Stimulated activated naive CD4-positive, alpha-beta T cell treated with Interleukin-2 at 50 U/mL for 16 hours (primary cell): ENCODE data around the gene PTPRU.

Source experiments
- DNase-seq: peaks from one replicate; lab custom pipeline; 2025; lab: John Stamatoyannopoulos, UW

Gene PTPRU

DNA sequence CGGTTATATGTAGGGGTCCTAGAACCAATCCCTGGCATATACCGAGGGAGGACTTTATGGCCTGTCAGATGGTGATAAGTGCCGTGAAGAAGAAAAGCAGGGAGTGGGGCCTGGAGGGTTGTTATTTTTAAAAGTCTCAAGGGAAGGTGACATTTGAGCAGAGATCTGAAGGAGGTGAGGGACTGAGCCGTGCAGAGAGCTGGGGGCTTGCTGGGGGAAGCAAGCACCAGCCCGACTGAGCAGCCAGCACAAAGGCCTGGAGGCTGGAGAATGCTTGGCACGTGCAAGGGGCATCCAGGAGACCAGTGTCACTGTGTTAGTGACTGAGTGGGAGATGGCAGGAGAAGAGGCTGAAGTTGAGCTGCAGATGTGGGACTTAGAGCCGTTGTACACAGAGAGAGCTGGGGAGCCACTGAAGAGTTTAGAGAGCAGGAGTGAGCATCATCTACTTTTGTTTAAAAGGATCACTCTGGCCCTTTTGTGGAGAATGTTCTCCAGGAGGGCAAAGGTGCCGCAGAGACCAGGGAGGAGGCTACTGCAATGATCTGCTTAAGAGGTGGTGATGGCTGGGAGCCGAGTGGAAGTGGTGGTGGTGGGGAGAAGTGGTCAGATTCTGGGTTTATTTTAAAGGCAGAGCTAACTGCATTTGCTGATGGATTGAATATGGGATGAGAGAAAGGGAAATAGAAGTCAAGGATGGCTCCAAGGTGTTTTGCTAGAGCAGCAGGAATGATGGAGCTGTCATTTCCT lies 31.2 kb downstream of the PTPRU start:
- no peak for DNase-seq

DNA sequence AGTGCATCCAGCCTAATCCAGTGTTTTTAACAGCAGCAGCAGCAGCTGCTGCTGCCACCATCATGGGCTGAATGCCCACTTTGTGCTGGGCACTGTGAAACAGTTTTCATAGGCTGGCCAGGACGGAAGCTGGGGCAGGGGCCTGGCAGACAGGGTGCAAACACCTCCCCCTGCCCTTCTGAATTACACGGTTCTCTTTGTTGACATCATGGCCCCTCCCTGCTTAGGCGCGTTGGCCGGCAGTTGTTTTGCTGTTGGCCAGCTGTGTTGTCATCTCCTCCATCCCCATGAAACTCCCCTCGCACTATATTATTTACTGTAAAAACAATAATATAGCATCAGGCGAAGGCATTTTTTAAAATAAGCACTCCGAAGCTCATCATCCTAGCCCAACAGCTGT lies 33.1 kb downstream of the PTPRU start:
- DNase-seq: no peak

- DNase-seq: no peak
Observed at GRCh38 chr1:29270929-29271521, 34.7 kb downstream of the PTPRU start.

DNA sequence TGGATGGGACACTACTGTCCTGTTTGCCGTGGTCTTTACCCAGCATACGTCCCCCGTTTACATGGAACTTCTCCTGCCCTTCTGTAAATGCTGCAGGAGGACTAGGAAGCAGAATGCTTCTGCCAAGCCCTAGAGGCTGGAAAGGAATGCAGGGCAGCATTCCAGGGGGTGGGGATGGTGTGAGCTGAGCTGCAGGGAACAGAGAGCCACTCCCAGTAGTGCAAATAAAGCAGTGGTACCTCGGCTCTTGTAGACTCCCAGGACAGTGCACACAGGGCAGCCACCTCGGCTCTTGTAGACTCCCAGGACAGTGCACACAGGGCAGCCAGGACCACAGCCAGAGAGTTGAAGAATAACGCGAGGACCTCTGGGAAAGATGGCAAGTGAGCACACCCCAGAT lies 35.4 kb downstream of the PTPRU start:
- no peak for DNase-seq

- no peak for DNase-seq
Observed at GRCh38 chr1:29272147-29272907, 36.0 kb downstream of the PTPRU start.

- no peak for DNase-seq
Observed at GRCh38 chr1:29275435-29275834, 39.1 kb downstream of the PTPRU start.

- DNase-seq: no peak
Observed at GRCh38 chr1:29278124-29278523, 41.8 kb downstream of the PTPRU start.

DNA sequence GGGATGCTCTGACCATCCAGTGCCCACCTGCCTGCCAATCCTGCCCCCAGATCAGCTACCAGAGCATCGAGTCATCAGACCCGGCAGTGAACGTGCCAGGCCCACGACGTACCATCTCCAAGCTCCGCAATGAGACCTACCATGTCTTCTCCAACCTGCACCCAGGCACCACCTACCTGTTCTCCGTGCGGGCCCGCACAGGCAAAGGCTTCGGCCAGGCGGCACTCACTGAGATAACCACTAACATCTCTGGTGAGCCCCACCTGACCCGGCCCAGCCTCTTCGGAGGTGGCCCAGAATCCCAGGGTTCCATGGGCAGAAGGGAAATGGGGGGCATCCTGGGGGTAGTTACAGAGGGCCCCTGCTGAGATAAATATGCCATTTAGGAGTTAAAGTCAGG lies 43.1 kb downstream of the PTPRU start:
- no peak for DNase-seq

- no peak for DNase-seq
Observed at GRCh38 chr1:29279951-29280391, 43.6 kb downstream of the PTPRU start.

DNA sequence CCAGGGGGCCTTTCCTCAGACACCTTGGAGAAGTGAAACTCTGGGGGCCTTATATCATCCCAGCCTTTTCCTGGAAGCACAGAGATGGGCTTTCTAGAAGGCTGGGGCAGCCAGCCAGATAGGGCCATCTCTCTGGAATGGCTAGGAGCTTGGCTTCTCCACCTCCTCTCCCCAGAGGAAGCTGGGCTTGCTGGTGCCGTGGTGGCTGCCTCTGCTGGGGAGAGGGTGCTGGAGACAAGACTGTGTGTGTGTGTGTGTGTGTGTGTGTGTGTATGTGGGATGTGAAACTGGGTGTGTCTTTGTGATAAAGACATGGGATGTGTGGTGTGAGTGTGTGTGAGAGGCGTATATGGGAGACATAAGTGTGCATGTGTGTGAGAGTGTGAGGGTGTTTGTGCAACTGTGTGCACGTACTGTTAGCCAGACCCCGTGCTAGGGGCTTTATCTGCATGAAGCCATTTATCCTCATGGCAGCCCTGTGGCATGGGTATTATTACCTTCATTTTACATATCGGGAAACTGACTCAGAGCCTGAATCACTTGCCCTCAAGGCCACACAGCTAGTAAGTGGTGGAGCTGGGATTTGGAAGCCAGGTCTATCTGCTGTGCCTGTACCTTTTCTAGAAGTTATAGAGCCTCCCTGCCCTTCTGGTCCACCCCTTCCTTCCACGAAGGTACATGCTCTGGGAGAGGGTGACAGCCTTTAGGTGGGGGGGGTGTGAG lies 44.2 kb downstream of the PTPRU start:
- no peak for DNase-seq

- DNase-seq: no peak
Observed at GRCh38 chr1:29281571-29281970, 45.2 kb downstream of the PTPRU start.

GRCh38 chr1:29282135-29282923 lies 46.0 kb downstream of the PTPRU start:
- no peak for DNase-seq

DNA sequence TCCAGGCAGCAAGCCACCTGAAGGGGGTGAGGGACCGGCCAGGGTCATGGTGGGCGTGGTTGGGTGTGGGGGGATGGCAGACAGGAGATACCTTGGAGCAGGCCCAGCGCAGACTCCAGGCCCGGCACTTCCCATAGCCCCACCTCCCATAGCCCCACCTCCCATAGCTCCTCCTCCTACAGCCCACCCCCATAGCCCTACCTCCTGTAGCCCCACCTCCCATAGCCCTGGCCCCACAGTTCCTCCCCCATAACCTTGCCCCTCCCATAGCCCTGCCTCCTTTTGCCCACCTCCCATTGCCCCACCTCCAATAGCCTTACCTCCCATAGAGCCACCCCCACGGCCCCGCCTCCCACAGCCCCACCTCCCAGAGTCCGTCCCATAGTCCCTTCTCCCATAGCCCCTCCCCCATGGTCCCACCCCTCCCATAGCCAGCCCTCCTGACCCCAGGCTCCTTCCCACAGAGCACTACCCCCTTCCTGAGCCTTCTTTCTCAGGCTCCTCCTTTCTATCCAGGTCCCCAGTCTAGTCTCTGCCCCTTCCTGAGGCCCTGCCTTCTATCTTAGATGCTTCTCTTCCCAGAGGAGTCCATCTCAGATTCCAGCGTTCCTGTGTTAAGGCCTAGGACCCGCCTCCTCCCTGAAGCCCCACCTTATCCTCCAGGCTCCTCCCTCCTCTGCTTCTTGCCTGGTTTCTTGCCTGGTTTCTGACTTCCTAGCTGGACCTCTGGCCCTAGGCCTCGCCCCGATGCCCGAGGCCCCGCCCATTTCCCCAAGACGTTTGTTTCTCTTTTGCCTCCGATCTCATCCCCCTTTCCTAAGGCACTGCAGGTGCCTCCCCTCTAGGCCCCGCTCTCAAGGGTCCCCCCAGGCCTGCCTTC lies 46.8 kb downstream of the PTPRU start:
- no peak for DNase-seq

DNA sequence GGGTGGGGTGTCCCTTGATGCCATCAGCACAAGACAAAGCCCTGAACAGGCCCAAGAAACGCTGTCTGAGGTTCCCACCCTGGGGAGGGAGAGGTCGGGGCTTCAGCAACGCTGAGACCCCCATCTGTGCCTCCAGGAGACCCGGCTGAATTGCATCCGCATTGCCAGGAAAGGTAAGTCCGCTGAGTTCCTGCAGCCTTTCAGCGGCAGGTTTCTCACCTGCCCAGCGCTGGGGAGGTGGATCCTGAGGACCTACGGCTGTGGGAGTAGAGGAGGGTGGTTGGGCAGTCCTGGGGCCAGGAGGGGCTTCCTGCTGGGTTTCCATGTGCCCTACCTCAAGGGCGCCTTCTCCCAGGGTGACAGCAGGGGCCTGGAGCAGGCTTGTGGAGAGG lies 47.5 kb downstream of the PTPRU start:
- DNase-seq: no peak

DNA sequence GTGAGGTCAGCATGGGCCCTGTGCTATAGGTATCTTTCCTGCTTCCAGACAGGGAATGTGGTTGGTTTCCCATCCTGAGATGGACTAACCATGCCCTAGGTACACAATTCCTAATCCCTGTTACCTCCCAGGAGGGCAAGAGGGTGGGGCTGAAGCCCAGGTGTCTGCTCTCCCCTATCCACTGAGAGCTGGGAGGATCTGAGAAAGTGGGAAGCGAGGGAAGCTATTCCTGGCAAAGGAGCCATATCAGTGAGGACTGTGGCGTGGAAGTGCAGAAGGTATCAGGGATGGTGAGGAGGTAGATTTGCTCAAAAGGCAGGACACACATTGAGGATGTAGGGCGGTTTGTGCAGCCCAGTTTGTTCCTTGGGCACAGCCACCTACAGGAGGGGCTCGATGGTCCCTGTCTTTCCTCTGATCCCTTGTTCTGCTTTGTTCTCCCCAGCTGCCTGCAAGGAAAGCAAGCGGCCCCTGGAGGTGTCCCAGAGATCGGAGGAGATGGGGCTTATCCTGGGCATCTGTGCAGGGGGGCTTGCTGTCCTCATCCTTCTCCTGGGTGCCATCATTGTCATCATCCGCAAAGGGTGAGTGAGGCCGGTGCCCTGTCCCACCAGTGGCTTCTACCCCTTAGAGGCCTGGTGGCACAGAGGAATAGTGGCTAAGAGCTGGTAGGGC lies 48.1 kb downstream of the PTPRU start:
- no peak for DNase-seq

GRCh38 chr1:29284961-29285560 lies 48.7 kb downstream of the PTPRU start:
- DNase-seq: no peak

GRCh38 chr1:29285771-29286170 lies 49.4 kb downstream of the PTPRU start:
- no peak for DNase-seq

DNA sequence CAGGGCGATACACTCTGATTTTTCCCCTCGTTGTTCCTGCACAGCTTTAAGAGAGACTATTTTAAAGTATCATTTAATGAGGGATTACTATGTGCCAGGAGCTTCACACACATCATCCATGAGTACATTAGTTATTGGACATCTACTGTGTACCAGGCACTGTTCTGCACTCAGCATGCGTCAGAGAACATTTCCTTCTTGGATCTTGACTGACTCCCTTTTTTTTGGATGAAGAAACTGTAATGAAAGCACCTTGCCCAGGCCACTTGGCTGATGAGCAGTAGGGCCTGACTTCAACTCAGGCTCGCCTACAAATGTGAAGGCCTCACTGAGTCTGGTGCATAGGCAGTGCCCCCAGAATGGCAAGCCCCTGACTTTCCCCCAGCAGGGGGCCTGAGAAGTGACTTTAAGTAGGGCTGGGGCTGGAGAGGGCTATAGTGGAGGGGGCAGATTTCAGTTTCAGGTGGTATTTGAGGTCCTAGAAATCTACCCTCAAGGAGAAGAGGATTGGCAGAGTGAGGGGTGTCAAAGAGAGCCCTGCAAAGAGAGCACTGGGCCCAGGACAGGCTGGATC lies 50.0 kb downstream of the PTPRU start:
- no peak for DNase-seq

DNA sequence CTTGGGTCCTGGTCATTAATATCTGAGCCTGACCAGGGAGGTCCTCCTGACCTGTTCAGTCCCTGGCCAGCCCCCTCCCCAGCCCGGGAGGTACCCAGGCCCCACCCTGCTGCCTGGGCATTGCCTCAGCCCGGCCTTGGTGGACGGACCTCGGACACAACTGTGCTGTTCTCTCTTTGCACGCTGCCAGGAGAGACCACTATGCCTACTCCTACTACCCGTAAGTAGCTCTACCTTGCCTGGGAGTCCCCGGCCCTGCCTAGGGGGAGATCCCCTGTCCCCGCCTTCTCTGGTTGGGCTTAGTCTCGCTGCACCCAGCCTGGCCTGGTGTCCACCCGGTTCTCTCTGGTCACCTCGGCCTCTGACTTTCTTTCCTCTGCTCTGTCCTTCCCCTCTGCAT lies 53.2 kb downstream of the PTPRU start:
- no peak for DNase-seq
